SU-DHL-6 (cell line): ENCODE results near the gene KNTC1.
"Not testable (repeated sequence)": the region's sequence is repeated elsewhere in the genome, so short reads cannot be mapped to it uniquely, and the experiment has no call there.

Experiments used
- H2AFZ ChIP-seq: fragments of 200-600 bp; sonication (generic); 2 replicates; pipeline ENCODE4 v1.6.1; 2014; ENCODE audit warnings: low read depth, mild to moderate bottlenecking, moderate library complexity, mixed read lengths, antibody characterized with exemption, low read length; ENCODE audit not compliant: severe bottlenecking
- H3F3A ChIP-seq: fragments of 200-600 bp; shearing (Covaris generic); 2 replicates; pipeline ENCODE4 v1.6.0; 2016; ENCODE audit warnings: antibody characterized with exemption, mild to moderate bottlenecking; ENCODE audit not compliant: insufficient read depth
- H3K27ac ChIP-seq: fragments of 200-600 bp; sonication (generic); 2 replicates; pipeline ENCODE4 v1.5.1; 2016; ENCODE audit warnings: low read depth, mild to moderate bottlenecking, low read length, moderate library complexity, mixed read lengths
- H3K27me3 ChIP-seq: fragments of 200-600 bp; sonication (generic), shearing (Covaris generic); 2 replicates; pipeline ENCODE4 v1.6.0; 2014; ENCODE audit warnings: mild to moderate bottlenecking, low read length
- H3K36me3 ChIP-seq: fragments of 200-600 bp; sonication (generic); 2 replicates; pipeline ENCODE4 v1.6.1; 2014; ENCODE audit warnings: mild to moderate bottlenecking, low read length, mixed read lengths
- H3K4me2 ChIP-seq: fragments of 300-600, 200-600 bp; shearing (Covaris generic), sonication (generic); 2 replicates; pipeline ENCODE4 v1.6.0; 2014; ENCODE audit warnings: low read length, low read depth, mild to moderate bottlenecking; ENCODE audit not compliant: poor library complexity, severe bottlenecking
- H3K4me3 ChIP-seq: fragments of 200-600 bp; sonication (generic); 2 replicates; pipeline ENCODE4 v1.5.1; 2014; ENCODE audit warnings: antibody characterized with exemption, low read length, mild to moderate bottlenecking, mixed read lengths; ENCODE audit not compliant: insufficient read depth, poor library complexity, severe bottlenecking
- H3K79me2 ChIP-seq: fragments of 200-600 bp; sonication (generic); 2 replicates; pipeline ENCODE4 v1.6.1; 2014; ENCODE audit warnings: mild to moderate bottlenecking, low read length, moderate library complexity; ENCODE audit not compliant: insufficient read depth
- H3K9ac ChIP-seq: fragments of 200-600 bp; sonication (generic); 2 replicates; pipeline ENCODE4 v1.7.0; 2014; ENCODE audit warnings: mild to moderate bottlenecking, low read length
- H3K9me2 ChIP-seq: fragments of 200-600 bp; sonication (generic); replicated peaks from 2 replicates; pipeline ENCODE4 v1.6.1; 2014; ENCODE audit warnings: low read length; ENCODE audit not compliant: insufficient read depth
- H3K9me3 ChIP-seq: fragments of 200-600 bp; sonication (generic); 2 replicates; pipeline ENCODE4 v1.6.1; 2014; ENCODE audit warnings: low read length, mixed read lengths; ENCODE audit not compliant: insufficient read depth
- H4K20me1 ChIP-seq: fragments of 200-600 bp; sonication (generic); 2 replicates; pipeline ENCODE4 v1.6.1; 2014; ENCODE audit warnings: low read depth, mild to moderate bottlenecking, antibody characterized with exemption, low read length, moderate library complexity, mixed read lengths
- EZH2phosphoT487 ChIP-seq: fragments of 200-600 bp; sonication (generic), shearing (Covaris generic); conservative IDR thresholded peaks from 2 replicates; pipeline ENCODE4 v1.6.1; 2018; ENCODE audit warnings: mild to moderate bottlenecking, antibody characterized with exemption, low read length, moderate library complexity, mixed read lengths
- TF ChIP-seq, protein P1 (sequence below): fragments of 200-600 bp; sonication (generic); IDR thresholded peaks from one replicate; pipeline ENCODE4 v1.5.1; 2017; ENCODE audit warnings: antibody characterized with exemption, mild to moderate bottlenecking, low read length, moderate library complexity; ENCODE audit not compliant: insufficient read depth, poor library complexity, severe bottlenecking

Gene KNTC1

DNA sequence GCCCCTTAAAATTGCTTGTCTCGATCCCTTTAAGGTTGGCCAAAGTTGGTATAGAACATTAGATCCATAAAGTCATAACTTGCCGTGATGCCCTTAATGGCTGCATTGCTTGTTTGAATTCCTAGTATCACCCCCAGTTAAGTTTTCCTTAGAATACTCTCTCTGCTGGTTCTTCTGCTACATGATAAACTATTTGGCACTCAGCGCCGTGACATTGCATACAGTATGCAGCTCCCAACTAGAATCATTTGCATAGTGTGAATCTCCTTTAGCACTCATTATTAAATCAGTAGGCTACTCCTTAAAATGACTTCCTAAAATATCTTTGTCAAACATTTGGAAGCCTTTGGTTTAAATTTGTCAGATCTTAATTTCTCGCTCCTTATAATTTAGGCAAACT lies 42.2 kb downstream of the KNTC1 start:
- H3K9me2 ChIP-seq, result no peaks in the 10 kb centered on the region
- no peaks in the 10 kb centered on the region for H3K9me3 ChIP-seq
- H4K20me1 ChIP-seq, result no peaks in the 10 kb centered on the region
- H3K27ac ChIP-seq, result no peak overlapping the region
- H3K9ac ChIP-seq, result no peak overlapping the region
- no peak for TF ChIP-seq EZH2phosphoT487
- TF ChIP-seq, protein P1, sequence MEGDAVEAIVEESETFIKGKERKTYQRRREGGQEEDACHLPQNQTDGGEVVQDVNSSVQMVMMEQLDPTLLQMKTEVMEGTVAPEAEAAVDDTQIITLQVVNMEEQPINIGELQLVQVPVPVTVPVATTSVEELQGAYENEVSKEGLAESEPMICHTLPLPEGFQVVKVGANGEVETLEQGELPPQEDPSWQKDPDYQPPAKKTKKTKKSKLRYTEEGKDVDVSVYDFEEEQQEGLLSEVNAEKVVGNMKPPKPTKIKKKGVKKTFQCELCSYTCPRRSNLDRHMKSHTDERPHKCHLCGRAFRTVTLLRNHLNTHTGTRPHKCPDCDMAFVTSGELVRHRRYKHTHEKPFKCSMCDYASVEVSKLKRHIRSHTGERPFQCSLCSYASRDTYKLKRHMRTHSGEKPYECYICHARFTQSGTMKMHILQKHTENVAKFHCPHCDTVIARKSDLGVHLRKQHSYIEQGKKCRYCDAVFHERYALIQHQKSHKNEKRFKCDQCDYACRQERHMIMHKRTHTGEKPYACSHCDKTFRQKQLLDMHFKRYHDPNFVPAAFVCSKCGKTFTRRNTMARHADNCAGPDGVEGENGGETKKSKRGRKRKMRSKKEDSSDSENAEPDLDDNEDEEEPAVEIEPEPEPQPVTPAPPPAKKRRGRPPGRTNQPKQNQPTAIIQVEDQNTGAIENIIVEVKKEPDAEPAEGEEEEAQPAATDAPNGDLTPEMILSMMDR, result no peak
- no peaks in the 10 kb centered on the region for H3K27me3 ChIP-seq
- H3K79me2 ChIP-seq, result no peaks in the 10 kb centered on the region
- H2AFZ ChIP-seq, result no peak overlapping the region
- peaks cover 46% of the 10 kb centered on the region for H3K36me3 ChIP-seq
- H3K4me3 ChIP-seq, result no peak overlapping the region
- no peaks in the 10 kb centered on the region for H3F3A ChIP-seq
- no peak overlapping the region for H3K4me2 ChIP-seq

DNA sequence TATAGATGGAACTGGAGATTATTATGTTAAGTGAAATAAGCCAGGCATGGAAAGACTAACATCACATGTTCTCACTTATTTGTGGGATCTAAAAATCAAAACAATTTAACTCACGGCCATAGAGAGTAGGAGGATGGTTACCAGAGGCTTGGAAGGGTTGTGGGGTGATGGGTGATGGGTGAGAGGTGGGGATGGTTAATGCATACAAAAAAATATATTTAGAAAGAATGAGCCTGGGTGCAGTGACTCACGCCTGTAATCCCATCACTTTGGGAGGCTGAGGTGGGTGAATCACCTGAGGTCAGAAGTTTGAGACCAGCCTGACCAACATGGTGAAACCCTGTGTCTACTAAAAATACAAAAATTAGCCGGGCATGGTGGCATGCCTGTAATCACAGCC lies 43.0 kb downstream of the KNTC1 start:
- H3K79me2 ChIP-seq, H3K4me3 ChIP-seq, H3K9me3 ChIP-seq, H3F3A ChIP-seq, H3K9me2 ChIP-seq, H3K27ac ChIP-seq, H3K27me3 ChIP-seq, H4K20me1 ChIP-seq, H3K9ac ChIP-seq, H3K4me2 ChIP-seq, H2AFZ ChIP-seq: not testable (repeated sequence)
- peaks cover 47% of the 10 kb centered on the region for H3K36me3 ChIP-seq

GRCh38 chr12:122571821-122572220 lies 44.8 kb downstream of the KNTC1 start:
- H3K36me3 ChIP-seq, result peaks cover 56% of the 10 kb centered on the region
- no peaks in the 10 kb centered on the region for H3K9me2 ChIP-seq

GRCh38 chr12:122583294-122583693 lies 56.2 kb downstream of the KNTC1 start:
- H3K27me3 ChIP-seq, H3K79me2 ChIP-seq, H2AFZ ChIP-seq, H3F3A ChIP-seq, H3K9me3 ChIP-seq, H3K4me2 ChIP-seq, H3K4me3 ChIP-seq, H4K20me1 ChIP-seq, H3K9ac ChIP-seq, H3K9me2 ChIP-seq, H3K27ac ChIP-seq: not testable (repeated sequence)
- peaks cover 54% of the 10 kb centered on the region for H3K36me3 ChIP-seq

More at GRCh38 chr12:122571821-122572220, 44.8 kb downstream of the KNTC1 start:
- no peak overlapping the region for H3K4me3 ChIP-seq
- no peaks in the 10 kb centered on the region for H3K9me3 ChIP-seq
- H2AFZ ChIP-seq, result no peak overlapping the region
- H3K4me2 ChIP-seq, result no peak overlapping the region
- H3K79me2 ChIP-seq, result no peaks in the 10 kb centered on the region
- no peak overlapping the region for H3K9ac ChIP-seq
- no peak for TF ChIP-seq EZH2phosphoT487
- TF ChIP-seq, protein P1, result no peak
- no peaks in the 10 kb centered on the region for H4K20me1 ChIP-seq
- H3K27me3 ChIP-seq, result no peaks in the 10 kb centered on the region
- no peaks in the 10 kb centered on the region for H3F3A ChIP-seq
- no peak overlapping the region for H3K27ac ChIP-seq
